GM23338 (cell line): ENCODE measurements around the gene P2RY6. TPM values are rescaled to one million over a fixed set of nuclear protein-coding genes. Genes with fewer than 3 reads are reported as not detected.
A peak's percentile ranks its signal among the peaks of the same experiment; 100 is the strongest.

Experiments used
- ATAC-seq: fragments of 200-7000 bp; cut with Tn5 transposase; 3 replicates; pipeline ENCODE4 v1.9.1; 2020
- DNase-seq: peaks from one replicate; pipeline ENCODE4 v3.0.0-alpha.2; 2015; ENCODE audit warnings: low spot score
- H2AFZ ChIP-seq: fragments of 200-600 bp; sonication (generic); 2 replicates; pipeline ENCODE4 v1.8.0; 2016; ENCODE audit warnings: antibody characterized with exemption, mild to moderate bottlenecking, moderate library complexity
- H3F3A ChIP-seq: fragments of 200-600 bp; sonication (generic); replicated peaks from 2 replicates; pipeline ENCODE4 v1.8.0; 2017; ENCODE audit warnings: antibody characterized with exemption, mixed run types, low read depth
- H3K27ac ChIP-seq: fragments of 200-600 bp; sonication (generic); 2 replicates; pipeline ENCODE4 v1.6.1; 2016; ENCODE audit warnings: low read depth
- H3K27me3 ChIP-seq: fragments of 200-600 bp; sonication (generic); 2 replicates; pipeline ENCODE4 v1.8.0; 2016; ENCODE audit warnings: mild to moderate bottlenecking, mixed run types, moderate library complexity; ENCODE audit not compliant: insufficient read depth
- H3K36me3 ChIP-seq: fragments of 200-600 bp; sonication (generic); 2 replicates; pipeline ENCODE4 v1.8.0; 2016; ENCODE audit warnings: mild to moderate bottlenecking; ENCODE audit not compliant: insufficient read depth
- H3K4me1 ChIP-seq: fragments of 200-600 bp; sonication (generic); 2 replicates; pipeline ENCODE4 v1.8.0; 2016; ENCODE audit warnings: mild to moderate bottlenecking, moderate library complexity; ENCODE audit not compliant: insufficient read depth
- H3K4me2 ChIP-seq: fragments of 200-600 bp; sonication (generic); 2 replicates; pipeline ENCODE4 v1.7.1; 2017; ENCODE audit warnings: mixed run types
- H3K4me3 ChIP-seq: fragments of 200-600 bp; sonication (generic); 2 replicates; pipeline ENCODE4 v1.6.1; 2016; ENCODE audit warnings: mixed run types
- H3K79me2 ChIP-seq: fragments of 200-600 bp; sonication (generic); replicated peaks from 2 replicates; pipeline ENCODE4 v1.8.0; 2017; ENCODE audit warnings: mild to moderate bottlenecking; ENCODE audit not compliant: insufficient read depth
- H3K9me2 ChIP-seq: fragments of 200-600 bp; sonication (generic); 2 replicates; pipeline ENCODE4 v1.8.0; 2017; ENCODE audit not compliant: insufficient read depth
- H4K20me1 ChIP-seq: fragments of 200-600 bp; sonication (generic); replicated peaks from 2 replicates; pipeline ENCODE4 v1.8.0; 2017; ENCODE audit warnings: mild to moderate bottlenecking; ENCODE audit not compliant: insufficient read depth
- H3K27ac Mint-ChIP-seq: 2 replicates; pipeline ENCODE4 v1.8.0; 2020; ENCODE audit warnings: inconsistent platforms, mild to moderate bottlenecking, moderate library complexity, mixed read lengths
- H3K27me3 Mint-ChIP-seq: 3 replicates; pipeline ENCODE4 v1.8.0; 2022; ENCODE audit warnings: low read depth, mild to moderate bottlenecking, moderate library complexity, mixed read lengths, inconsistent platforms; ENCODE audit not compliant: insufficient read depth, poor library complexity
- H3K36me3 Mint-ChIP-seq: 3 replicates; pipeline ENCODE4 v1.8.0; 2021; ENCODE audit warnings: low read depth, mild to moderate bottlenecking, inconsistent platforms, moderate library complexity, mixed read lengths
- H3K4me1 Mint-ChIP-seq: 3 replicates; pipeline ENCODE4 v1.8.0; 2020; ENCODE audit warnings: mild to moderate bottlenecking, inconsistent platforms, mixed read lengths
- H3K4me3 Mint-ChIP-seq: 3 replicates; pipeline ENCODE4 v1.8.0; 2021; ENCODE audit warnings: moderate library complexity, mild to moderate bottlenecking, inconsistent platforms, mixed read lengths
- H3K9me3 Mint-ChIP-seq: 3 replicates; pipeline ENCODE4 v1.8.0; 2020; ENCODE audit warnings: moderate library complexity, mild to moderate bottlenecking, inconsistent platforms, mixed read lengths
- CREB1 ChIP-seq: fragments of 250-450 bp; sonication (Bioruptor Pico); IDR thresholded peaks from 2 replicates; pipeline ENCODE4 v1.5.0; 2020; ENCODE audit warnings: low read depth, mild to moderate bottlenecking, moderate library complexity
- CTCF ChIP-seq, 2 experiments: fragments of 200-600 bp in 1 of 2; sonication (generic) in 1 of 2; conservative IDR thresholded peaks; 2 replicates each; pipeline versions ENCODE4 v1.5.1 to v1.6.1; 2016 to 2017; ENCODE audit warnings: antibody characterized with exemption in 2 of 2, low read depth in 2 of 2, mild to moderate bottlenecking in 2 of 2, moderate library complexity in 1 of 2
- ETS1 ChIP-seq: IDR thresholded peaks from 2 replicates; pipeline ENCODE4 v1.6.1; 2016; ENCODE audit warnings: antibody characterized with exemption
- EZH2phosphoT487 ChIP-seq: fragments of 200-600 bp; sonication (generic); IDR thresholded peaks from one replicate; pipeline ENCODE4 v1.8.1; 2018; ENCODE audit warnings: antibody characterized with exemption; ENCODE audit not compliant: unreplicated experiment
- JUNB ChIP-seq: IDR thresholded peaks from one replicate; pipeline ENCODE4 v1.6.1; 2016; ENCODE audit warnings: antibody characterized with exemption; ENCODE audit not compliant: unreplicated experiment
- NANOG ChIP-seq: IDR thresholded peaks from 2 replicates; pipeline ENCODE4 v1.6.1; 2016; ENCODE audit warnings: antibody characterized with exemption, borderline replicate concordance
- POLR2AphosphoS5 ChIP-seq: IDR thresholded peaks from 2 replicates; pipeline ENCODE4 v1.6.1; 2016; ENCODE audit warnings: antibody characterized with exemption, low read depth
- REST ChIP-seq: IDR thresholded peaks from one replicate; pipeline ENCODE4 v1.6.1; 2018; ENCODE audit warnings: antibody characterized with exemption; ENCODE audit not compliant: unreplicated experiment
- STAT1 ChIP-seq: IDR thresholded peaks from one replicate; pipeline ENCODE4 v1.6.1; 2016; ENCODE audit warnings: antibody characterized with exemption; ENCODE audit not compliant: unreplicated experiment
- ZNF114 ChIP-seq: fragments of 250-450 bp; sonication (Bioruptor Pico); IDR thresholded peaks from 2 replicates; pipeline ENCODE4 v1.5.0; 2020; ENCODE audit warnings: mild to moderate bottlenecking, moderate library complexity
- ZNF331 ChIP-seq: fragments of 250-450 bp; sonication (Bioruptor Pico); IDR thresholded peaks from 2 replicates; pipeline ENCODE4 v1.5.0; 2020; ENCODE audit warnings: low read depth, mild to moderate bottlenecking, moderate library complexity
- polyA plus RNA-seq: library from polyadenylated mRNA; unstranded; fragments of >200 nt; fragmentation: Nextera tagmentation; extraction: Ambion mirVana; gene quantifications from 2 replicates; pipeline ENCODE4 v1.2.1, GENCODE V29; 2016
- total RNA-seq: library from RNA; depleted of rRNA; stranded (reverse); fragments of >200 nt; shearing (Covaris generic); gene quantifications from 2 replicates; pipeline ENCODE4 v1.2.3, GENCODE V29; 2014

Gene P2RY6
- total and polyA plus RNA-seq, 2 experiments from 2014 or later = not detected

GRCh38 chr11:73333173-73333572 is 61.0 kb downstream of the P2RY6 start:
- Histone ChIP-seq H3K36me3 (no peaks in the 10 kb centered on the region), H3K4me2 (0 out of 2 replicates have a peak overlapping the region, but pooled peaks have one; percentile 42), H3K27me3 (peaks cover 39% of the 10 kb centered on the region), H3K27ac (no peak overlapping the region), H3K9me2 (no peaks in the 10 kb centered on the region), H3K79me2 (no peaks in the 10 kb centered on the region), H4K20me1 (peaks cover 15% of the 10 kb centered on the region), H3K4me1 (peaks cover 45% of the 10 kb centered on the region), H2AFZ (no peak overlapping the region), H3K4me3 (no peak overlapping the region), H3F3A (0 out of 2 replicates have a peak, but pooled peaks cover 5% of the 10 kb centered on the region)
- no peak for ATAC-seq
- Mint-ChIP-seq H3K4me1 (peaks cover 46% of the 10 kb centered on the region), H3K27ac (no peak overlapping the region), H3K9me3 (no peaks in the 10 kb centered on the region), H3K36me3 (no peaks in the 10 kb centered on the region), H3K27me3 (peaks cover 51% of the 10 kb centered on the region), H3K4me3 (peak overlapping the region; percentile 37; the same call in 2 of the 3 replicates)
- DNase-seq = no peak
- TF ChIP-seq JUNB (no peak), CREB1 (CRISPR knock-in tag) (no peak), NANOG (no peak), EZH2phosphoT487 (no peak), STAT1 (no peak), ETS1 (no peak), ZNF331 (CRISPR knock-in tag) (no peak), ZNF114 (no peak), REST (no peak), POLR2AphosphoS5 (no peak), CTCF (conservative IDR thresholded peaks at IDR 0.05; ENCODE audit: low read depth in 2 of 2) (no peak)
